Left ventricle myocardium superior (tissue), 1 donor: ENCODE data around the gene FEM1A. TPM values are rescaled to one million over a fixed set of nuclear protein-coding genes. Genes with fewer than 3 reads are reported as not detected.
"Not testable (repeated sequence)": the region's sequence is repeated elsewhere in the genome, so short reads cannot be mapped to it uniquely, and the experiment has no call there.

ENCODE experiments used
- ATAC-seq: fragments of 200-7000 bp; cut with Tn5 transposase; one replicate; pipeline ENCODE4 v1.9.1; 2020; ENCODE audit warnings: mild to moderate bottlenecking, moderate library complexity
- DNase-seq: peaks from one replicate; pipeline ENCODE4 v3.0.0-alpha.2; 2020
- intact Hi-C: fragments of 100-400 bp; cut with micrococcal nuclease; formaldehyde crosslinking; loops from one replicate; pipeline ENCODE4 v1.11.0; 2022
- total RNA-seq: library from RNA; stranded (reverse); fragmentation: NEBNext Ultra II Directional; extraction: Animal tissue kit (Norgen Biotek cat#: 25700); gene quantifications from one replicate; pipeline ENCODE4 v1.2.1, GENCODE V29; 2021
- donor health status: DM: no; HTN: yes; CAD: no; lungs with severe emphysema.

The FEM1A gene
- total RNA-seq, 1 donor from 2014 or later: 49.6 TPM

DNA sequence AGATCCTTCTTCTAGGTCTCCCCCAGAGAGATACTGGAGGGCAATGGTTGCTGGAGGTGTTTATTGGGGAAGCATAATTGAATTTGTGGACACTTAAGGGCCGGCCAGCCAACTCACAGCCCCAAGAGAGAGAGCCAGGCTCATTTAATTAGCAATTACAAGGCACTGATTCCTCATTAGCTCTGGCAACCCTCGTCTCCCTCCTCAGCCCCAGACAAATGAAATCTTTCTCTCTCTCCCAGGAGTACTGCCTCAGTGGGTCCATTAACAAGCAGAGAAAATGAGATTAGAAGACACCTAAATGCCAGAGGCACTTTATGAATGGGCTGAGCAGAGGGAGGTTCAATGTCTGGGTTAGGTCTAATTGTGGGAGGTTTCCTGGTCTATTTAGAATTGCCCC, 19.0 kb upstream of the FEM1A start:
- ATAC-seq: no peak
- DNase-seq: no peak
- intact Hi-C loops: no loop called here

DNA sequence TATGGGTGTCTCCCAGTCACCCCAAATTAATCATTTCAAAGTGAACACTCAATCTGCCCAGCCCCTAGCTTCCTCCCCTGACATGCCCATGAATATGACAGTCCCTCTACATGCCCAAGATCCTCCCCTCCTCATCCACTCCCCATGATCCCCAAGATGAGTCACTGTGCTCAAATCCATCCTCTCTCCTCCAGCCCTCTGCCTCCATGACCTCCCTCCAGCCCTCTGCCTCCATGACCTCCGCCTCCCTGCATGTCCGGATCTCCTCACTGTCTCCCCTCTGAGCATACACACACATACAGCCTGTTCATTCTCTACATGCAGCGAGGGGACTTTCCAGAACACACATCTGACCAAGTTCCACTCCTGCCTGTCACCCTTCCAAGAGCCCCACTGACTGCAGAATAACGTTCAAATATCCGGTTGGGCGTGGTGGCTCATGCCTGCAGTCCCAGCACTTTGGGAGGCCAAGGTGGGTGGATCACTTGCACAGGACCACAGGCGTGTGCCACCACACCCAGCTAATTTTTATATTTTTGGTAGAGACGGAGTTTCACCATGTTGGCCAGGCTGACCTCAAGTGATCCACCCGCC, 18.4 kb upstream of the FEM1A start:
- intact Hi-C loops: no loop called here
- DNase-seq: no peak
- no peak for ATAC-seq

DNA sequence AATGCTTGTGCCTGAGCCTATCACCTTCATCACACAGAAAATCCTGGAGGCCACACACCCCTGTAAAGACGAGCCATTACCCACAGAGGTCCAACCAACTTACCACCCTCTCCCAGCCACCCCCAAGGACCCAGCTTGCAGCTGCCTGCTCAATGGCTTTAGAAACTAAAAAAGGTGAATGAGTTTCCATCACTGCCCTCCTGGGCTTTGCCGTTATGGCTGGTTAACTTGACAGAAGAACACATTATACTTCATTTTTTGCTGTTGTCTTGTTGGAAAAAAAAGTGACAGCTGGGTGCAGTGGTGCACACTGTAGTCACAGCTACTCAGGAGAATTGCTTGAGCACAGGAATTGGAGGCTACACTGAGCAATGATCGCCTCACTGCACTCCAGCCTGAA, 17.4 kb upstream of the FEM1A start:
- no peak for ATAC-seq
- intact Hi-C loops: no loop called here
- DNase-seq: no peak

DNA sequence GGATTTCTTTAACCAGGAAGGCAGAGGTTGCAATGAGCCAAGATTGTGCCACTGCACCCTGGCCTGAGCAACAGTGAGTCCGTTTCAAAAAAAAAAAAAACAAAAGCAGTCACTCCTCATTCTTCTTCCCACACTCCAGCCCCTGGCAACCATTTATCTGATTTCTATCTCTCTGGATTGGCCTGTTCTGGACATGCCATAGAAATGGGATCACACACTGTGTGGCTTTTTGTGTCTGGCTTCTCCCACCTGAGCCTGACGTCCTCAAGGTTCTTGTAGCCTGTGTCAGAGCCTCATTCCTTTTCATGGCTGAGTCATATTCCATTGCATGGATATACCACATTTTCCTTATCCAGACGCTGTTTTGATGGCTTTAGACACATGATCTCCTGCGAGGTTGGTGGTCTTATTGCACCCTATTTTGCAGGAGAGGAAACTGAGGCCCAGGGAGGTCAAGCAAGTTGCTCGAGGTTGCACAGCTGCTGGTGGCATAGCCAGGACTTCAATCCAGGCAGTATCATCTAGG, 15.8 kb upstream of the FEM1A start:
- intact Hi-C loops: no loop called here
- DNase-seq (no peak), ATAC-seq (no peak)

DNA sequence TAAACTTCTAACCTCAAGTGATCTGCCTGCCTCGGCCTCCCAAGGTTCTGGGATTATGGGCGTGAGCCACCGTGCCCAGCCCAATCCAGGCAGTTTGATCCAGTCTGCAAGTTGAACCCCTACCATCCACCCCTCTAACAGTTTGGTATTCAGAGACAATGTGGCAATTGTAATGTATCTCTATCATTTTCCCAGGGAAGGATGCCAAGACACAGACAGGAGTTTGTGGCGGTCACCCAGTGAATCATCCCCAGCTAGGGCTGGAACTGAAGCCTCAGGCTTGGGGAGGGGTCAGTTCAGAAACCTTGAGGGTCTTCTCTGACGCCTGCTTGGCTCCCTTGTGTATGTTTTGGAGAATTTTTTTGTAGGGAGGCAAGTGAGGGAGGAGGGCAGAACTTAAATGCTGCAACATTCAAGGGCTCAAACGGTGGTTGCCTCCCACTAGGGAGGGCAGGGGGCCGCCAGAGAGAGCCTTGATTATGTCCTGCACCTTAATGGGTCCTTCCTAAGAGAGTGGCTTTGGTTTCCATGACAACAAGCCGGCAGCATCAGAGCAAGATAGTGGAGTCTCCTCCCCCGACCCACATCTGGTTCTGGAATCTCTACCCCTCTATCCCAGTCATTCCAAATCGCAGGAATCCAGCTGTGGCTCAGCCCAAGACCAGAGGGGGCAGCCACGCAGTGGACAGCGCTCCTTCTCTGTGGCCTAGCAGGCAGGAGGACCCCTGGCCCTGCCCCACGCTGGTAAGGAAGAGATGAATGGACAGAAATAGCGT, 14.9 kb upstream of the FEM1A start:
- intact Hi-C loops: no loop called here
- DNase-seq (no peak), ATAC-seq (no peak)

DNA sequence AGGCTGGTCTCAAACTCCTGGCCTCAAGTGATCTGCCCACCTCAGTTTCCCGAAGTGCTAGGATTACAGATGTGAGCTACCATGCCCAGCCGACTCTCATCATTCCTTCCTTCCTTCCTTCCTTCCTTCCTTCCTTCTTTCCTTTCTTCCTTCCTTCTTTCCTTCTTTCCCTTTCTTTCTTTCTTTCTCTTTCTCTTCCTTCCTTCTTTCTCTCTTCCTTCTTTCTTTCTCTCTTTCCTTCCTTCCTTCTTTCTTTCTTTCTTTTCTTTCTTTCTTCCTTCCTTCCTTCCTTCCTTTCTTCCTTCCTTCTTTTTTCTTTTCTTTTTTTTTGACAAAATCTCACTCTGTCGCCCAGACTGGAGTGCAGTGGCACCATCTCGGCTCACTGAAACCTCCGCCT, 13.4 kb upstream of the FEM1A start:
- DNase-seq, ATAC-seq, intact Hi-C loops: not testable (repeated sequence)

DNA sequence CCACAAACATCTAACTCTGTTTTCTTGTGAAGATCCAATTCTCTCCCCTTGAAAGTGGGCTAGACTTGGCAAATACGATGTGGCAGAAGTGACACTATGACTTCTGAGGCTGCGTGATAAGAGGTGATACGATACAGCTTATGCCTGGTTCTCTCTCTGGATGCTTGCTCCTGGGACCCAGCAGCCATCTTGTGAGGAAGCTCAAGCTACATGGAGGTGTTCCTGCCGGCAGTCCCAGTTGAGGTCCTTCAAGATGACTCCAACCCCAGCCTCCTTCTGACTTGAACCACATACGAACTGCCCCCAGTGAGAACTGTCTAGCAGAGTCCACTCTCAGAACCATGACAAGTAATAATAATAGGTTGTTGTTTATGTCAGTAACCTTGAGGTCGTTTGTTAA, 10.7 kb upstream of the FEM1A start:
- DNase-seq: no peak
- ATAC-seq: no peak
- intact Hi-C loops: no loop called here

DNA sequence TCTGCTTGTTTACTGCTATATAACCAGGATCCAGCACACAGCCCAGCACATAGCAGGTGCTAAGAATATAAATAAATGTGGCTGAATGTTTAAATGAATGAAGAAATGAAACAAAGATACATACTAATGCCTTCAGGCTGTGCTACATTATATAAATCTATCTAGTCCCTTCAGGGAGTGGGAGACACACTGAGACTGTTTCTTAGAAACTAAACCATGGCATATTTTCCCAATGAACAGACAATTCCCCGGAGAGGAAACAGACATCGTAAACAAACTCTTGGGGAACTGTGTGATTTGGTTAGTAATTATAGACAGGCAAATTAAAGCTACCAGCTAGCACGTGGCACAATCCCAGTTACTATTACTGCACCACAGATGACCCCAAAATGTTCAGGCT, 9.7 kb upstream of the FEM1A start:
- intact Hi-C loops: no loop called here
- ATAC-seq (no peak), DNase-seq (no peak)

DNA sequence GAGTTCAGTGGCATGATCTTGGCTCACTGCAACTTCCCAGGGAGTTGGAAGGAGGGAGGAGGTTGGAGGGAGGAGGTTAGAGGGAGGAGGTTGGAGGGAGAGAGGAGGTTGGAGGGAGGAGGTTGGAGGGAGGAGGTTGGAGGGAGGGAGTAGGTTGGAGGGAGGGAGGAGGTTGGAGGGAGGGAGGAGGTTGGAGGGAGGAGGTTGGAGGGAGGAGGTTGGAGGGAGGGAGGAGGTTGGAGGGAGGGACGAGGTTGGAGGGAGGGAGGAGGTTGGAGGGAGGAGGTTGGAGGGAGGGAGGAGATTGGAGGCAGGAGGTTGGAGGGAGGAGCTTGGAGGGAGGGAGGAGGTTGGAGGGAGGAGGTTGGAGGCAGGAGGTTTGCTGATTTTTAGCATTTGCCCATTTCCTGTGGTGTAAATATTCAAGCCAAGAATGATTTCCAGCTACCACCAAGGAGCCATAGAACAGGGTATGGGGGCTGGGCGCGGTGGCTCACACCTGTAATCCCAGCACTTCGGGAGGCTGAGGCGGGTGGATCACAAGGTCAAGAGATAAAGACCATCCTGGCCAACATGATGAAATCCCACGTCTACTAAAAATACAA, 5.0 kb upstream of the FEM1A start:
- intact Hi-C loops: loop anchor here (5.0 kb wide), 1 partner anchor 54 kb away; no protein-coding TSS in a partner anchor
- DNase-seq, ATAC-seq: not testable (repeated sequence)

DNA sequence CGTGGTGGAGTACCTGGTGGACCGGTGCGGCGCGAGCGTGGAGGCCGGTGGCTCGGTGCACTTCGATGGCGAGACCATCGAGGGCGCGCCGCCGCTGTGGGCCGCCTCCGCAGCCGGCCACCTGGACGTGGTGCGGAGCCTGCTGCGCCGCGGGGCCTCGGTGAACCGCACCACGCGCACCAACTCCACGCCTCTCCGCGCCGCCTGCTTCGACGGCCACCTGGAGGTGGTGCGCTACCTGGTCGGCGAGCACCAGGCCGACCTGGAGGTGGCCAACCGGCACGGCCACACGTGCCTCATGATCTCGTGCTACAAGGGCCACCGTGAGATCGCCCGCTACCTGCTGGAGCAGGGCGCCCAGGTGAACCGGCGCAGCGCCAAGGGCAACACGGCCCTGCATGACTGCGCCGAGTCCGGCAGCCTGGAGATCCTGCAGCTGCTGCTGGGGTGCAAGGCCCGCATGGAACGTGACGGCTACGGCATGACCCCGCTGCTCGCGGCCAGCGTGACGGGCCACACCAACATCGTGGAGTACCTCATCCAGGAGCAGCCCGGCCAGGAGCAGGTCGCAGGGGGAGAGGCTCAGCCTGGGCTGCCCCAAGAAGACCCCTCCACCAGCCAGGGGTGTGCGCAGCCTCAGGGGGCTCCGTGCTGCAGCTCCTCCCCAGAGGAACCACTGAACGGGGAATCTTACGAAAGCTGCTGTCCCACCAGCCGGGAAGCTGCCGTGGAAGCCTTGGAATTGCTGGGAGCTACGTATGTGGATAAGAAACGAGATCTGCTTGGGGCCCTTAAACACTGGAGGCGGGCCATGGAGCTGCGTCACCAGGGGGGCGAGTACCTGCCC, 708 bp downstream of the FEM1A start:
- ATAC-seq, intact Hi-C loops: not testable (repeated sequence)
- peak; percentile 53 for DNase-seq

DNA sequence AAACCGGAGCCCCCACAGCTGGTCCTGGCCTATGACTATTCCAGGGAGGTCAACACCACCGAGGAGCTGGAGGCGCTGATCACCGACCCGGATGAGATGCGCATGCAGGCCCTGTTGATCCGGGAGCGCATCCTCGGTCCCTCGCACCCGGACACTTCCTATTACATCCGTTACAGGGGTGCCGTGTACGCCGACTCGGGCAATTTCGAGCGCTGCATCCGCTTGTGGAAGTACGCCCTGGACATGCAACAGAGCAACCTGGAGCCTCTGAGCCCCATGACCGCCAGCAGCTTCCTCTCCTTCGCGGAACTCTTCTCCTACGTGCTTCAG, 1.3 kb downstream of the FEM1A start:
- ATAC-seq, intact Hi-C loops, DNase-seq: not testable (repeated sequence)

DNA sequence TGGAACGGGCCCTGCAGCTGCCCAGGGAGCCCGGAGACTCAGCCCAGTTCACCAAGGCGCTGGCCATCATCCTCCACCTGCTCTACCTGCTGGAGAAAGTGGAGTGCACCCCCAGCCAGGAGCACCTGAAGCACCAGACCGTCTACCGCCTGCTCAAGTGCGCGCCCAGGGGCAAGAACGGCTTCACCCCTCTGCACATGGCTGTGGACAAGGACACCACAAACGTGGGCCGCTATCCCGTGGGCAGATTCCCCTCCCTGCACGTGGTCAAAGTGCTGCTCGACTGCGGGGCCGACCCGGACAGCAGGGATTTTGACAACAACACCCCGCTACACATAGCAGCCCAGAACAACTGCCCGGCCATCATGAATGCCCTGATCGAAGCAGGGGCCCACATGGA, 1.7 kb downstream of the FEM1A start:
- DNase-seq, ATAC-seq, intact Hi-C loops: not testable (repeated sequence)

DNA sequence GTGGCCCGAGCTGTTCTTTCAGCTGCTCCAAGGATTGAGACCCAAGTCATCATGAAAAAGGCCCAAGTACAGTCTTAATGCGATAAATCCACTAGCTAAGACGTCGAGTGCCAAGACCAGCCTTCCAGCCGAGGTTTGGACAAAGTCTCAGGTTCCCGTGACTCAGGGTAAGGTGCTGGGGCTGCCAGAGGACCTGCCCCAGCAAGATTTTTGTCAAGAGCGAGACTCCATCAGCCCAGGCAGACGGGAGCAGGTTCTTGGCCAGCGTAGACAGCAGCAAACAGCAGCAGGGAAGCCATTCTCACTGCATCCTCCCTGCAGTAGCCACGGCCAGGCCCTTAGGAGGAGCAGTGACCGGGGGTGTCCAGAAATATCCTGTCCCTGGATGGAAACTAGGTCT, 3.4 kb downstream of the FEM1A start:
- intact Hi-C loops: no loop called here
- ATAC-seq (no peak), DNase-seq (no peak)

DNA sequence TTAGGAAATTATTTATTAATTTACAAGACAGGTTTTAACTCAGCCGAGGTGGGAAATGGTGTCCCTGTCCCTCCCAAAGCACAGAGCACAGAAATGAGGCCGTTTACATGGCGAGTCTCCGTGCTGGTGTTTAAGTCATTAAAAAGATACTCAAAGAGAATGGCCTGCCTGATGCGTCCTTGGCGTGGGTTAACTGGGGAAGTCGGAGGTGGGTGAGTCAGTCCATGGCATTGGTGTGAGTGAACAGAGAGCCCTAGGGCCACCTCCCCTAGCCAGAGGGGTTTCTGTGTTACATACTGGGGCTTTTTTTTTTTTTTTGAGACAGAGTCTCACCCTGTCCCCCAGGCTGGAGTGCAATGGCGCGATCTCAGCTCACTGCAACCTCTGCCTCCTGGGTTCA, 3.9 kb downstream of the FEM1A start:
- DNase-seq (no peak), ATAC-seq (no peak)
- intact Hi-C loops: no loop called here

DNA sequence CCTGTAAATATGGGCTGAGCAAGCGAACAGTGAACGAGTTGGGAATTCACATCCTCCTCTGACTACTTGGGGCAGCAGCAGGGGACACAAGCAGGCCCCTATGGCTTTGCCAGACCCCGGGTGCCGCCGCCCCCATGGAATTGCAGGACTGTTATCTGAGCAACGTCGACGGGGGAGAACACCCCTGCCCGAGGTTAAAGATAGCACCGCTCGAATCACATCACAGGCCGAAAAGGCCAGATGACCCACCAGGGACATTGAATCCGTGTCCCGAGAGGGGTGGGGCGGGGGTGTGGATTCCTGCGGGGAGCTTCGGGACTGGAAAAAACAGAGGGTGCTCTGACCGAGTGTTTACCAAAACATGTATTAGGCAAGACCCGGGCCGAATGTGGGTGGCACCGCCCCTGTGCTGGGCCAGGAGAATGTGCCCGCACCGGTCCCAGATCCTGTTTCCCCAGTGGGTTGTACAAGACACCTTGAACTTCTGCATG, 9.1 kb downstream of the FEM1A start:
- intact Hi-C loops: no loop called here
- DNase-seq: peak; percentile 69
- ATAC-seq: peak; percentile 59

DNA sequence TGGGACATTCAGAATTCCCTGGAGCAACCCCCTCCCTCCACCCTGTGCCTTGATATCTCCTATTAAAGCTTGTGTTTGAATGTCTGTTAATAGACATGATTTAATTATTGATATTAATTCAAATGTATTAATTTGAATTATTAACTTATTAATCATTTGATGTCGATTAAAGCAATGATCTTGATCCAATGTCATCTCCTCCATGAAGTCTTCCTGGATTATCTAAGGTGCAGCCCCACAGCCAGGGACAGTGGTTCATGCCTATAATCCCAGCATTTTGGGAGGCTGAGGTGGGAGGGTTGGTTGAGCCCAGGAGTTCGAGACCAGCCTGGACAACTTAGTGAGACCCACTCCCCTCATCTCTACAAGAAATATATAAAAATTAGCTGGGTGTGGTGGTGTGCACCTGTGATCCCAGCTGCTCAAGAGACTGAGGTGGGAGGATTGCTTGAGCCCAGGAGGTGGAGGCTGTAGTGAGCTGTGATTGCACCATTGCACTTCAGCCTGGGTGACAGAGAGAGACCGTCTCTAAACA, 9.6 kb downstream of the FEM1A start:
- DNase-seq: no peak
- no peak for ATAC-seq
- intact Hi-C loops: no loop called here

DNA sequence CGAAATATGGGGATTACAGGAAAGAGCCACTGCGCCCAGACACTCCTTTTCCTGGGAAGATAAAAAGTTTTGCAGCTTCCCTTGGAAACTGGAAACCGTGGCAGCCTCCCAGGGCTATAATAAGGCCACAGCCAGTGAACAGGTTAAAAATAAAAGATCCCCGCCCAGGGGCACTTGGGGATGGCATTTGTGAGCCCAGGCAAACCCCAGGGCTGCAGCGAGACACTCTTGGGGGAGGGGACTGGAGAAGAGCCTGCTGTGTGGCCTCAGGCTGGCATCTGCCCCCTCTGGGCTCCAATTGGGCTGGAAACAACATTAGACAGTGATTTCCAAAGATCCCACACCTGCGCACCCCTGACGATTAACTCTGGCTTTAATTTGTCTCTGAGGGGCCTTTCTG, 11.2 kb downstream of the FEM1A start:
- ATAC-seq: peak; percentile 88
- DNase-seq: peak; percentile 78
- intact Hi-C loops: no loop called here

DNA sequence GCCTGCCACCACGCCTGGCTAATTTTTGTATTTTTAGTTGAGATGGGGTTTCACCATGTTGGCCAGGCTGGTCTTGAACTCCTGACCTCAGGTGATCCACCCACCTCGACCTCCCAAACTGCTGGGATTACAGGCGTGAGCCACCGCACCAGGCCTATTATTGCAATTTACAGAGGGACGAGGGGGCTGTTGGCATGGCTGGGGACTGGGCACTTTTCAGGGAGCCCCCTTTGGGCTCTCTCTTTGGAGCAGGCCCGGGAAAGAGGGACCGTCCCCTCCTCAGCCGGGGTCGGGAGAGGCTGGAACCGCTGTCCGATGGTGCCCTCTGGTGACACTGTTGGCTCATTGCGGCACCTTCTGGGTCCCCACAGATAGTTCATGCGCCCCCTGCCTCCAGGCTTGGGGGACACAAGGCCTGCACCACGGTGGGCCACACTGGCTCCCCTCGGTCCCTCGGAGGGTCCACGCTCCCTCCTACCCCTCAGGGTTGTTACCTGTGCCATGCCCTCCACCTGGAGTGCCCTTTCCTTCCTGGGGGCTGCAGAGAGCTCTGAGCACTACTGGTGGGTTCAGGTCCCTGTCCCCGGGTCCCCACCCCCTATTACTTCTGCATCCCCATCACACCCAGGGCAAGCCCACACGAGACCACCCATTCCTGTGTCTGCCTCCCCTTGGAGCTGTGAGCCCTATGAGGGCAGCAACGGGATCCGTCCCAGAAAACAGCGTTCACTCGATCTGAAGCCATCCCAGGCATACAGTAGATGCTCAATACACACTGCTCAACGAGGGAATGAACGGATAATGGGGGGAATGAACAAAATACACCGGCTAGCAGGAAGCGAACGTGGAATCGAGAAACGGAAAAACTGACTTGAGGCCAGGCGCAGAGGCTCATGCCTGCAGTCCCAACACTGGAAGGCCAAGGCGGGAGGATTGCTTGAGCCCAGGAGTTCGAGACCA, 12.5 kb downstream of the FEM1A start:
- intact Hi-C loops: no loop called here
- DNase-seq: peak; percentile 75

More for the DNA sequence above, 12.5 kb downstream of the FEM1A start:
- peak; percentile 71 for ATAC-seq
